ENCODE measurements around the gene SYNRG.

DNA sequence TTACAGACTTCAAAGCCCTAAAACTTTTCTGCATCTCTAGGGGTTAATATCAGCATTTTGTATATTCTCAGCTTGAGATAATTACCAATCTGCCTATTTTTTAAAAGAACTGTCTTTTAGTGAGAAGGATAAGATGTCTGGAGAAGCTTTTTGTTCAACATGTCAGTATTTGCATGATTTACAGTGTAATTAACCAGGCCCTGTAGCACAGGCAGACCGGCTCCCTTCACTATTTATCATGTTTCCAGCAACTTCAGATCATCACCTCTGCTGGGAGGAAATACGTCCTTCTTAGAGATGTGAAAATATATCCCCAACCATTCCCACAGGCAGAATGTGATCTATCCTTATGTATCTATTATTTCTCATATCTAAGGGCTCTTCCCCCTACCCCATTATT is 42.6 kb upstream of the SYNRG start:
- no peak for TF ChIP-seq POLR2A (IDR thresholded peaks at IDR 0.05)
- TF ChIP-seq, protein P1, sequence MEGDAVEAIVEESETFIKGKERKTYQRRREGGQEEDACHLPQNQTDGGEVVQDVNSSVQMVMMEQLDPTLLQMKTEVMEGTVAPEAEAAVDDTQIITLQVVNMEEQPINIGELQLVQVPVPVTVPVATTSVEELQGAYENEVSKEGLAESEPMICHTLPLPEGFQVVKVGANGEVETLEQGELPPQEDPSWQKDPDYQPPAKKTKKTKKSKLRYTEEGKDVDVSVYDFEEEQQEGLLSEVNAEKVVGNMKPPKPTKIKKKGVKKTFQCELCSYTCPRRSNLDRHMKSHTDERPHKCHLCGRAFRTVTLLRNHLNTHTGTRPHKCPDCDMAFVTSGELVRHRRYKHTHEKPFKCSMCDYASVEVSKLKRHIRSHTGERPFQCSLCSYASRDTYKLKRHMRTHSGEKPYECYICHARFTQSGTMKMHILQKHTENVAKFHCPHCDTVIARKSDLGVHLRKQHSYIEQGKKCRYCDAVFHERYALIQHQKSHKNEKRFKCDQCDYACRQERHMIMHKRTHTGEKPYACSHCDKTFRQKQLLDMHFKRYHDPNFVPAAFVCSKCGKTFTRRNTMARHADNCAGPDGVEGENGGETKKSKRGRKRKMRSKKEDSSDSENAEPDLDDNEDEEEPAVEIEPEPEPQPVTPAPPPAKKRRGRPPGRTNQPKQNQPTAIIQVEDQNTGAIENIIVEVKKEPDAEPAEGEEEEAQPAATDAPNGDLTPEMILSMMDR (IDR thresholded peaks at IDR 0.05): no peak
- TF ChIP-seq POLR2AphosphoS5 (IDR thresholded peaks at IDR 0.05): no peak

All from stomach (tissue), 4 donors.